ENCODE results near the gene DLG2. TPM values are rescaled to one million over a fixed set of nuclear protein-coding genes. Genes with fewer than 3 reads are reported as not detected.
A peak's percentile ranks its signal among the peaks of the same experiment; 100 is the strongest.

The DLG2 gene
- total RNA-seq, 4 donors from 2014 or later = 0.18 to 8.3 (median 2.5) TPM

DNA sequence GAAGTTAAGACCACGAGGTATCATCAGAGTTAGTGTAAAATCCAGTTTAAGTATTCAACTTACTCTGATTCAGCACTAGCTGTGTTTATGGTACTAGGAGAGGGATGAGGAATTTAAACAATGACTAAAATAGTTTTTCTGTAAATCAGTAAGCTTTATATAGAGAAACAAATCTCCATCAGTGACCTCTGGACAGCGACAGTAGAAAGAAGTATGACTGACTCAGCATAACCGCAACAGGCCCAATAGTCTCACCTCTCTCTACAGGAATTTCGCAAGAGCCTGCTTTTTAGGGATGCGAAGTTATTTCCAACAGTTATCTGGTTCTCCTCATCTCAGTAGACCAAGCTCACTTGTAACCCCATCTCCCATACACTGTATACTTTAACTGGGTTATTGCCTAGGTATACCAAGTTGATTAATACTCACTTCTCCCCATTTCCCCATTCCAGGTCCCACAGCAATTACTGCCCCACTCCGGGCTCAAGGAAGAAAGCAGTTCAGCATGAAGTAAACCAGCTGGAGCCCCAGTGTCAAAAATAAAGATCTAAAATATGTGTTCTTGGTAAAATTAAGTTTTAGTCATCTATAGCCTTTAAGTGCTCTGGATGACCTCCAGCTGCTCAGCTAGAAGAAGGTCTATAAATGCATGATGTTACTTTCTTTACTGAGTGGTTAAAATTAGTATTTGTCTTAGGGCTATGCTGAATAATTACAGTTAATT, 1570.3 kb downstream of the DLG2 start:
- no peaks in the 10 kb centered on the region for H3K27me3 ChIP-seq
- H3K9me3 ChIP-seq = no peaks in the 10 kb centered on the region
- no peak overlapping the region for H3K27ac ChIP-seq
- H3K36me3 ChIP-seq = no peaks in the 10 kb centered on the region
- no peaks in the 10 kb centered on the region for H3K4me1 ChIP-seq
- TF ChIP-seq, protein P1, sequence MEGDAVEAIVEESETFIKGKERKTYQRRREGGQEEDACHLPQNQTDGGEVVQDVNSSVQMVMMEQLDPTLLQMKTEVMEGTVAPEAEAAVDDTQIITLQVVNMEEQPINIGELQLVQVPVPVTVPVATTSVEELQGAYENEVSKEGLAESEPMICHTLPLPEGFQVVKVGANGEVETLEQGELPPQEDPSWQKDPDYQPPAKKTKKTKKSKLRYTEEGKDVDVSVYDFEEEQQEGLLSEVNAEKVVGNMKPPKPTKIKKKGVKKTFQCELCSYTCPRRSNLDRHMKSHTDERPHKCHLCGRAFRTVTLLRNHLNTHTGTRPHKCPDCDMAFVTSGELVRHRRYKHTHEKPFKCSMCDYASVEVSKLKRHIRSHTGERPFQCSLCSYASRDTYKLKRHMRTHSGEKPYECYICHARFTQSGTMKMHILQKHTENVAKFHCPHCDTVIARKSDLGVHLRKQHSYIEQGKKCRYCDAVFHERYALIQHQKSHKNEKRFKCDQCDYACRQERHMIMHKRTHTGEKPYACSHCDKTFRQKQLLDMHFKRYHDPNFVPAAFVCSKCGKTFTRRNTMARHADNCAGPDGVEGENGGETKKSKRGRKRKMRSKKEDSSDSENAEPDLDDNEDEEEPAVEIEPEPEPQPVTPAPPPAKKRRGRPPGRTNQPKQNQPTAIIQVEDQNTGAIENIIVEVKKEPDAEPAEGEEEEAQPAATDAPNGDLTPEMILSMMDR (IDR thresholded peaks at IDR 0.05) = no peak
- TF ChIP-seq POLR2A (IDR thresholded peaks at IDR 0.05) = no peak
- DNase-seq = no peak
- no peak overlapping the region for H3K4me3 ChIP-seq

DNA sequence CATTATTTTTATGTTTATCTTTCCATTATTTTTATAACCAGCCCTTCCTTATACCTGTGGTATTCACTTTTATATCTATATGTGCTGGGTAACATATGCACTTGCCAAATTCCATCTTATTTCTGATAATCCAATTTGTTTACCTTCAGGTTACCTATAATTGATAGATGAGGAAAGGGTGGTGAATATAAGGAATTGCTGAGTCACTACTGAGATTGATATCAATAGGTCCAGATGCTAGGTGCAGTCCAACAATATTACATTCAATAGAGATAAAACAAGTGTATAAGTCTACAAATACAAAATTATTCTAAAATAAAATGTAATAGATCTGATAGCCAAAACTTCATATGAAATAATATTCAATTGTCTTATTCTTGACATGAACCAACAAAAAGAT, 1582.0 kb downstream of the DLG2 start:
- H3K4me1 ChIP-seq = no peaks in the 10 kb centered on the region
- no peaks in the 10 kb centered on the region for H3K36me3 ChIP-seq
- H3K27me3 ChIP-seq = no peaks in the 10 kb centered on the region
- DNase-seq = no peak
- H3K27ac ChIP-seq = no peak overlapping the region
- TF ChIP-seq POLR2A (IDR thresholded peaks at IDR 0.05) = no peak
- TF ChIP-seq, protein P1 (IDR thresholded peaks at IDR 0.05) = no peak
- H3K4me3 ChIP-seq = no peak overlapping the region
- no peaks in the 10 kb centered on the region for H3K9me3 ChIP-seq

DNA sequence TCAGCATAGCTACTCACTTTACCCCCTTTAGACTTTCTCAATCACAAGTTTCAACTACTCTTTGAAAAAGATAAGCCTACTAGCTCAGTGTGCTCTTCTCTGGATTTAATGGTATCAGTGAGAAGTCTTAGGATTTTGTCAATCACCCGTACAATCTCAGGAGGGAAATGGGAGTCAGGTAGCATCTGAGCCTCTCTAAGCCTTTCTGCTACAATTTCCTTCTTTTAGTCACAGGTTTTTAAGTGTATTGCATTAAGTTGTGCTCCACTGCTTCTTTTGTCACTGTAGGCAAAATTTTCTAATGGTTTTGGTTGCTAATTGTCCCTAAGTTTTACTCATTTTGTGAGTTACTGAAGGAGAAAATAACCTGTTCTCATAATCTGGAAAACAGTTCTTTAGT, 1582.4 kb downstream of the DLG2 start:
- TF ChIP-seq POLR2A (IDR thresholded peaks at IDR 0.05) = no peak
- TF ChIP-seq, protein P1 (IDR thresholded peaks at IDR 0.05) = no peak
- no peaks in the 10 kb centered on the region for H3K4me1 ChIP-seq
- no peaks in the 10 kb centered on the region for H3K36me3 ChIP-seq
- no peak for DNase-seq
- no peaks in the 10 kb centered on the region for H3K9me3 ChIP-seq
- no peaks in the 10 kb centered on the region for H3K27me3 ChIP-seq
- no peak overlapping the region for H3K4me3 ChIP-seq
- H3K27ac ChIP-seq = no peak overlapping the region

DNA sequence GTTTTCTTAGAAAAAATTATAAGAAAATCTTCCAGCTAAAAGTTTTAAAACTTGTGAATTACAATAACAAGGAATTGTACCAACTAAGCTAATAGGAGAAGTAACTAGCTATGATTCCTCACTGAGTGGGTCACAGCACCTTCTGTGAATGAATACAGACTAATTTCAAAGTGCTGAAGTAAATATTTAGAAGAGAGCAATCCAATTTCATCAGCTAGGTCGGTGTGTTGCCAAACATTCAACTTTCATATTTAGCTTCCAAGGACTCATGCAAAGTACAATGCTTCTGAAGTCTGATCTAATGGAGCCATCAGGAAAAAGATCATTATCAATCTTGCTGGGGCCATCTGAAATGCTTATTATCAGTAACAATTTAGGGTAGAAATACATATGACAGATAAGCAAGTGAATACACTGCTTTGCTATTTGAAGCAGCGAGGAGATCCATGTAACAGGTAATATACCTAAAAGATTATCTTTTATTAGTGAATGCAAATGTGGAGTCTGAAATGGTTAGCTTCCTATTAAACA, 1590.4 kb downstream of the DLG2 start:
- DNase-seq = no peak
- H3K4me3 ChIP-seq = no peak overlapping the region
- H3K27ac ChIP-seq = peak overlapping the region in 1 of 4 donors; percentile 0
- no peaks in the 10 kb centered on the region for H3K36me3 ChIP-seq
- no peaks in the 10 kb centered on the region for H3K9me3 ChIP-seq
- TF ChIP-seq, protein P1 (IDR thresholded peaks at IDR 0.05) = no peak
- no peak for TF ChIP-seq POLR2A (IDR thresholded peaks at IDR 0.05)
- H3K27me3 ChIP-seq = no peaks in the 10 kb centered on the region
- no peaks in the 10 kb centered on the region for H3K4me1 ChIP-seq

DNA sequence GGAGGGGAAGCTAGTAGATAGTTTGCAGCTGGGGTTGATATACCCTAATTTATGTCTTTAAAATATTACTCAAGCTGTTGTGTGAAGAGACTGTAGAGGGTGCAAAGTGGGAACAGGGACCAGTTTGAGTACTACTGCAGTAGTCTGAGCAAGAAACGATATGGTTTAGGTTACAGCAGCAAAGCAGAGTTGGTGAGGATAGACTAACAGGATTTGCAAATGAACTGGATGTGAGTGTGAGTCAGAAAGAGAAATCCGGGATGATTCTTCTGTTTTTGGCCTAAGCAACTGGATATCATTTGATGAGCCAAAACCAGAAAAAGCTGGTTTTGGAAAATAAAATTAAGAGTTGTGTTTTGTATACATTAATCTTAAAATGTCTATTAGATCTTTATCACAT, 1591.5 kb downstream of the DLG2 start:
- no peak for DNase-seq
- Histone ChIP-seq H3K4me3 (no peak overlapping the region), H3K27me3 (no peaks in the 10 kb centered on the region), H3K4me1 (no peaks in the 10 kb centered on the region), H3K27ac (peak overlapping the region in 1 of 4 donors; percentile 0), H3K36me3 (no peaks in the 10 kb centered on the region), H3K9me3 (no peaks in the 10 kb centered on the region)
- TF ChIP-seq, protein P1 (IDR thresholded peaks at IDR 0.05) = no peak
- TF ChIP-seq POLR2A (IDR thresholded peaks at IDR 0.05) = no peak
